ENCODE measurements around the gene BCAR1.
A peak's percentile ranks its signal among the peaks of the same experiment; 100 is the strongest.

Gene BCAR1

DNA sequence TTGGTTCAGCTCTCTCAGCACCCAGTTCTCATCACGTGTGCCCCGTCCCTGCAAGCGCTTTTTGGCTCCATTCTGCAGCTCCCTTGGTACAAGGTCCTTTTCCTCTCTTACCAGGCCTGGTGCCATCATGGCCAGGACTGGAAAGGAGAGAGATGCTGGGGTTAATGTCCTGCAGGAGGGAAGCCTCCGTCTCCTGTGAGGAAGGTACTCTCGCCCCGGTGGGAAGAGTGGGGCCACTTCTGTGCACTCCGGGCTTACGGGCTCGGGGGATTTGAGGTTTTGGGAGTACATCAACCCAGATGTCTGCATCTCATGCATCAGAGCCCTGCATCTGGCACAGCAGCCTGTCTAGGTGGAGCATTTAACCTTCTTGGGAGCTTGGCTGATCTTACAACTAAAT, 54.6 kb downstream of the BCAR1 start:
- H3K4me3 ChIP-seq (ENCODE audit: low read depth, low read length), result no peak overlapping the region
- TF ChIP-seq CTCF (IDR thresholded peaks at IDR 0.05; ENCODE audit: low read depth, low read length), result no peak
- no peak for DNase-seq (ENCODE audit: low read depth, low spot score)
- in situ Hi-C loops (cut with HindIII; ENCODE audit: low sequenced_read_pairs), result no loop called here

- H3K4me3 ChIP-seq (ENCODE audit: low read depth, low read length), result no peak overlapping the region
- TF ChIP-seq CTCF (IDR thresholded peaks at IDR 0.05; ENCODE audit: low read depth, low read length), result no peak
- in situ Hi-C loops (cut with HindIII; ENCODE audit: low sequenced_read_pairs), result no loop called here
- no peak for DNase-seq (ENCODE audit: low read depth, low spot score)
Observed at GRCh38 chr16:75195811-75196790, 55.3 kb downstream of the BCAR1 start.

DNA sequence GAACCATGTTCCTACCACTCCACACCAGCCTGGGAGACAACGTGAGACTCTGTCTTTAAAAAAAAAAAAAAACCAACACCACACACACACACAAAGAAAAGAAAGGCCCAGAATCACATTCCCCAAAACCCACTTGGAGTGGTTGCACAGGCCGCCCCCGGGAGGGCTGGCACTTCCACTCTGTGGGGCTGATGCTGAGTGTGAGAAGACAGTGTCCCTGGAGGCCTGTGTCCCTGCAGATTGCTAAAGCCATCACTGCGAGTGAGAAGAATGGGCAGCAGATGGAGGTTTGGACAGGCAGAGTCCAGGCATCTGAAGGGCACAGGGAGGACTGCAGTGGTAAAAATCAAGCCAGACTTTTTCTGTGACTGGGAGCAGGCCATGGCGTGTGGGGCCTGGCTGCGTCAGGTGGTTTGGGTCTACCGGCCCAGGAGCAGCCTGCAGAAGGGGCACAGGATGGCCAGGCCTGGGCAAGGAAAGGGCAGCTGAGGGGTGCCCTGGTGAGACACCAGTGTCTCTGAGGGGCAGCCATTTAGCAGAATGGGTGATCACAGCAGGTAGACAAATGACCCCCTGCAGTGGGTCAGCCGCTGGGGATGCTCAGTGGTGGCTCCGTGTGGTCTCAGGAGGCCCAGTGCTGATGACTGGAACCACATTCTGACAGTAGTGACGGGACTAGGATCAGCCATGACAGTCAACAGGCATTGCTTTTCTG, 57.5 kb downstream of the BCAR1 start:
- H3K4me3 ChIP-seq (ENCODE audit: low read depth, low read length), result no peak overlapping the region
- DNase-seq (ENCODE audit: low read depth, low spot score), result no peak
- in situ Hi-C loops (cut with HindIII; ENCODE audit: low sequenced_read_pairs), result no loop called here
- TF ChIP-seq CTCF (IDR thresholded peaks at IDR 0.05; ENCODE audit: low read depth, low read length), result no peak

DNA sequence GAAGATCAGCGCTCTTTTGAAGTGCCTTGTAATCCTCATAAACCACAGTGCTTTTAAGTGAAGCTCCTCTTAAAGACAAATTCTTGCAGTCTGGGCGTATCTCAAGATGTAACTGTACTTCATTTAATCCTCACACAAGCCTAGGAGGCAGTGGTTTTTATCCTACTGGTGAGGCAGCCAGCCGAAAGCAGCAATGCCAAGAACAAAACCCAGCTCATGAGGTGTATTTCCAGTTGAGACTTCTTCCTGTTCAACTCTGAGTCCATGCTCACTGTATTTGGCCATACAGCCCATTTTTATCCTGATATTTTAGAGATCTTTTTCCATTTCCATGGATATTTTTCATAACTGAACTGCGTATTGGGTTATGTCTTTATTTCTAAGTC, 58.2 kb downstream of the BCAR1 start:
- peak; percentile 22 for DNase-seq (ENCODE audit: low read depth, low spot score)
- in situ Hi-C loops (cut with HindIII; ENCODE audit: low sequenced_read_pairs), result no loop called here
- TF ChIP-seq CTCF (IDR thresholded peaks at IDR 0.05; ENCODE audit: low read depth, low read length), result no peak
- no peak overlapping the region for H3K4me3 ChIP-seq (ENCODE audit: low read depth, low read length)

GRCh38 chr16:75192606-75193264, 58.7 kb downstream of the BCAR1 start:
- no peak for TF ChIP-seq CTCF (IDR thresholded peaks at IDR 0.05; ENCODE audit: low read depth, low read length)
- DNase-seq (ENCODE audit: low read depth, low spot score), result no peak
- in situ Hi-C loops (cut with HindIII; ENCODE audit: low sequenced_read_pairs), result no loop called here
- no peak overlapping the region for H3K4me3 ChIP-seq (ENCODE audit: low read depth, low read length)

- in situ Hi-C loops (cut with HindIII; ENCODE audit: low sequenced_read_pairs), result no loop called here
- DNase-seq (ENCODE audit: low read depth, low spot score), result no peak
- TF ChIP-seq CTCF (IDR thresholded peaks at IDR 0.05; ENCODE audit: low read depth, low read length), result no peak
Observed at GRCh38 chr16:75189638-75190245, 61.7 kb downstream of the BCAR1 start.

More at GRCh38 chr16:75189638-75190245, 61.7 kb downstream of the BCAR1 start:
- H3K4me3 ChIP-seq (ENCODE audit: low read depth, low read length), result no peak overlapping the region

Measured in astrocyte of the spinal cord (primary cell).